ENCODE data around the gene COA6. TPM values are rescaled to one million over a fixed set of nuclear protein-coding genes. Genes with fewer than 3 reads are reported as not detected.

COA6 gene
- total and polyA plus RNA-seq, 2 donors (not counting 3 experiments of a cell fraction or from before 2014, with no cell fraction given): 22.2 to 42.7 TPM

- peaks cover 0 to 4% of the 10 kb centered on the region in 2 experiments for H3K36me3 ChIP-seq (ENCODE audit: control insufficient read depth in 2 of 2, extremely low read depth in 1 of 2, insufficient read depth in 2 of 2, low read length in 2 of 2)
- no peaks in the 10 kb centered on the region for H3K4me1 ChIP-seq (ENCODE audit: control insufficient read depth, extremely low read depth, insufficient read depth, low read length)
- BruUV-seq (replicated peaks): no TSS peak
- no peaks in the 10 kb centered on the region for H3K79me2 ChIP-seq (ENCODE audit: control insufficient read depth, insufficient read depth, low read length)
- H3K4me2 ChIP-seq (ENCODE audit: insufficient read depth, low read length): no peak overlapping the region
- H3K27me3 ChIP-seq (ENCODE audit: control insufficient read depth in 2 of 2, insufficient read depth in 2 of 2, low read length in 2 of 2): no peaks in the 10 kb centered on the region
- dilution Hi-C loops (cut with MboI; ENCODE audit: extremely low pct_ligation_motif_present, low sequenced_read_pairs): no loop called here
- H3K9me3 ChIP-seq (replicated peaks; ENCODE audit: control insufficient read depth, insufficient read depth, low read length): no peaks in the 10 kb centered on the region
- intact Hi-C loops (cut with micrococcal nuclease): no loop called here
- no peaks in the 10 kb centered on the region for H3K9me1 ChIP-seq (replicated peaks; ENCODE audit: control insufficient read depth, extremely low read depth, insufficient read depth, low read length)
- POLR2A ChIA-PET: no interaction called here
- no peak overlapping the region for H2AFZ ChIP-seq (ENCODE audit: low read depth, low read length)
- H3K27ac ChIP-seq (ENCODE audit: insufficient read depth, low read depth, low read length): no peak overlapping the region
- TF ChIP-seq MAX (IDR thresholded peaks at IDR 0.05; ENCODE audit: insufficient read depth, insufficient read length): no peak
- no peak for TF ChIP-seq POLR2A (IDR thresholded peaks at IDR 0.05; ENCODE audit: low read depth, low read length)
- TF ChIP-seq EZH2 (IDR thresholded peaks at IDR 0.05; ENCODE audit: borderline replicate concordance, low read depth, low read length, severe bottlenecking): no peak
- no peak for TF ChIP-seq MYC (IDR thresholded peaks at IDR 0.05; ENCODE audit: low read depth, low read length)
- TF ChIP-seq FOS (IDR thresholded peaks at IDR 0.05; ENCODE audit: borderline replicate concordance, insufficient read depth, low read length): no peak
- no peak for TF ChIP-seq GATA2 (IDR thresholded peaks at IDR 0.05; ENCODE audit: insufficient read depth, insufficient read length, low read depth, low read length)
- no peak for TF ChIP-seq JUN (IDR thresholded peaks at IDR 0.05; ENCODE audit: borderline replicate concordance, insufficient read depth, insufficient read length, low read depth)
- no peak for TF ChIP-seq POLR2AphosphoS5 (IDR thresholded peaks at IDR 0.05; ENCODE audit: insufficient read depth, low read depth, low read length)
- TF ChIP-seq CTCF (IDR thresholded peaks at IDR 0.05; ENCODE audit: extremely low read depth in 1 of 2, insufficient read depth in 1 of 2, low read depth in 1 of 2, low read length in 2 of 2): no peak
- H3K9ac ChIP-seq (replicated peaks; ENCODE audit: extremely low read depth, insufficient read depth, low read length): no peak overlapping the region
- H4K20me1 ChIP-seq (replicated peaks; ENCODE audit: control insufficient read depth, extremely low read depth, insufficient read depth, low read length): no peaks in the 10 kb centered on the region
- no peak overlapping the region for H3K4me3 ChIP-seq (replicated peaks in 1 of 3; ENCODE audit: insufficient read depth in 1 of 3, low read depth in 1 of 3, low read length in 3 of 3)
- CTCF ChIA-PET: no interaction called here
- FAIRE-seq (no peak), DNase-seq (ENCODE audit: low read depth, low spot score) (no peak)
These were observed 29.7 kb downstream of the COA6 start for GRCh38 chr1:234402939-234403338.
